Measurements from ENCODE around the gene DISP2.

DISP2 gene

DNA sequence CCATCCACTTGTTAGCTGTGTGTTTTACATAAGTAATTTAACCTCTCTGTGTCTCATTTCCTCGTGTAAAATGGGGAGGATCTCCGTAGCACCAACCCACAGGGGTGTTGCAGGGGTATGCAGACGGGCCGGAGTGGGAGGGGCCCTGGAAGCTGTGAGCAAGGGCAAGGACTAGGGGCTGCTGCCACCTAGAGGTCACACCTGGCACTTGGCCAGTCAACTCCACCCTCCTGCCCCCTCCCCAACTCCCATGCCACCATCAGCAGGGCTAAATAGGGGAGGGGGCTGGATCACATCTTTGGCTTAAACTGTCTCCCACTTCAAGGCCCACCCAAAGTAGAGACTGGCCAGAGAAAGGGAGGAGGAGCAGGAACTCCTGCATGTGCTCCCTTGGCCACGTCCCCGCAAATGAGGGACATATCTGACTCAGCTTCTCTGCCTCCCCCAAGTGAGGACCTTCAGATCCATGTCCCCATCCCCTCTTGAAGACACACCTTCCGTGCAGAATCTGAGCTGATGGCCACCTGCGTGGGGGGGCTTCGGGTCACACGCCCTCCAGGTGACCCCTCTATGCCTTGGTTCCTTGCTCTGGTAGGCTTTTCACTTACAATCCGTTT lies 19.9 kb upstream of the DISP2 start:
- TF ChIP-seq, protein P1, sequence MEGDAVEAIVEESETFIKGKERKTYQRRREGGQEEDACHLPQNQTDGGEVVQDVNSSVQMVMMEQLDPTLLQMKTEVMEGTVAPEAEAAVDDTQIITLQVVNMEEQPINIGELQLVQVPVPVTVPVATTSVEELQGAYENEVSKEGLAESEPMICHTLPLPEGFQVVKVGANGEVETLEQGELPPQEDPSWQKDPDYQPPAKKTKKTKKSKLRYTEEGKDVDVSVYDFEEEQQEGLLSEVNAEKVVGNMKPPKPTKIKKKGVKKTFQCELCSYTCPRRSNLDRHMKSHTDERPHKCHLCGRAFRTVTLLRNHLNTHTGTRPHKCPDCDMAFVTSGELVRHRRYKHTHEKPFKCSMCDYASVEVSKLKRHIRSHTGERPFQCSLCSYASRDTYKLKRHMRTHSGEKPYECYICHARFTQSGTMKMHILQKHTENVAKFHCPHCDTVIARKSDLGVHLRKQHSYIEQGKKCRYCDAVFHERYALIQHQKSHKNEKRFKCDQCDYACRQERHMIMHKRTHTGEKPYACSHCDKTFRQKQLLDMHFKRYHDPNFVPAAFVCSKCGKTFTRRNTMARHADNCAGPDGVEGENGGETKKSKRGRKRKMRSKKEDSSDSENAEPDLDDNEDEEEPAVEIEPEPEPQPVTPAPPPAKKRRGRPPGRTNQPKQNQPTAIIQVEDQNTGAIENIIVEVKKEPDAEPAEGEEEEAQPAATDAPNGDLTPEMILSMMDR (IDR thresholded peaks at IDR 0.05; ENCODE audit: low read depth, low read length, missing control alignments) = peak; percentile 79
- H3K4me3 ChIP-seq (replicated peaks; ENCODE audit: low read depth, low read length) = no peak overlapping the region
- no peak for DNase-seq (ENCODE audit: extremely low read depth, low read depth)

DNA sequence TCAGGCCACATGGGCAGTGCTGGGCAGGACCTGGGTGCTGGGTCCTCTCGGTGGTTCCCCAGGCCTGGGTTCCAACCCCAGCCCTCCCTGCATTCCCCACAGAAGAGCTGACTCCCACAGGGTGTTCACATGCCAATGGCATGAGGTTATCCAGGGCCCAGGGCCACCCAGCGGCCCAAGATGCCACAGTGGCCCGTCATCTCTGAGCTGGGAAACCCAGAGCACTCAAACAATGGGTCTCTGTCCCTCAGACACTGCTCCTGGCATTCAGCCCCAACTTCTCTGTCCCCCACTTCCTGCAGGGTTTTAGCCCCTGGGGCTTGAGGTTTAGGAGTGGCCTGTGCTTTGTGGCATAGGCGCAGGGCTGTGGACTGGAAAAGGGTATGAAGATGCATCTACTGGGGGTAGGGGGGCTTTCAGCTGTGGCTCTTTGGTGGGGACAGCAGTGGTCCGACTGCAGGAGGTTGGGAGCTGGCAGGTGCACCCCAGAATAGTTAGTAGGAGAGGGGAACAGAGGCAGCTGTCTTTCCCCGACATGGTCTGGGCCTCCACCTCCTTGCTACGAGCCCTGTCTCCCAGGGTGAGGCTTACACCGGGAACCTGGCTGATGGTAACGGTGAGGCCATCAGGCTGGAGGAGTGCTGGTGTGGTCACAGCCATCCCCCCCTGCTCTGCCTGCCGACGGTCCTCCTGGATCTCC lies 18.9 kb upstream of the DISP2 start:
- no peak for DNase-seq (ENCODE audit: extremely low read depth, low read depth)
- TF ChIP-seq, protein P1 (IDR thresholded peaks at IDR 0.05; ENCODE audit: low read depth, low read length, missing control alignments) = no peak
- H3K4me3 ChIP-seq (replicated peaks; ENCODE audit: low read depth, low read length) = peak overlapping the region; percentile 39; the same call in 1 of the 2 replicates

DNA sequence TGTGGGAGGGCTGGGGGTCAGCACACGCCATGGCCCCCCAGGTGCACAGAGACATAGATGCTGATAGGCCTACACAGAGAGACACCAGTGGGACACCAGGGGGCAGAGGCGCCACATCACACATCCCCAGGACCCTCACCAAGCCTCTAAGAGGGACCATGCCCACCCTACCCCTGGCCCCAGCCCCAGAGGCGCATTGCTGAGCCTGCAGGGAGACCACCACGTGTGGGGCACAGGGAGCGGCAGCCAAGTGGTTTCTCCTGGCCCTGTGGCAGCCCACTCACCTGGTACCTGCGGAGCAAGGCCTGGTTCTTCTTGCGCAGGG lies 18.4 kb upstream of the DISP2 start:
- TF ChIP-seq, protein P1 (IDR thresholded peaks at IDR 0.05; ENCODE audit: low read depth, low read length, missing control alignments) = no peak
- no peak for DNase-seq (ENCODE audit: extremely low read depth, low read depth)
- H3K4me3 ChIP-seq (replicated peaks; ENCODE audit: low read depth, low read length) = peak overlapping the region; percentile 39

DNA sequence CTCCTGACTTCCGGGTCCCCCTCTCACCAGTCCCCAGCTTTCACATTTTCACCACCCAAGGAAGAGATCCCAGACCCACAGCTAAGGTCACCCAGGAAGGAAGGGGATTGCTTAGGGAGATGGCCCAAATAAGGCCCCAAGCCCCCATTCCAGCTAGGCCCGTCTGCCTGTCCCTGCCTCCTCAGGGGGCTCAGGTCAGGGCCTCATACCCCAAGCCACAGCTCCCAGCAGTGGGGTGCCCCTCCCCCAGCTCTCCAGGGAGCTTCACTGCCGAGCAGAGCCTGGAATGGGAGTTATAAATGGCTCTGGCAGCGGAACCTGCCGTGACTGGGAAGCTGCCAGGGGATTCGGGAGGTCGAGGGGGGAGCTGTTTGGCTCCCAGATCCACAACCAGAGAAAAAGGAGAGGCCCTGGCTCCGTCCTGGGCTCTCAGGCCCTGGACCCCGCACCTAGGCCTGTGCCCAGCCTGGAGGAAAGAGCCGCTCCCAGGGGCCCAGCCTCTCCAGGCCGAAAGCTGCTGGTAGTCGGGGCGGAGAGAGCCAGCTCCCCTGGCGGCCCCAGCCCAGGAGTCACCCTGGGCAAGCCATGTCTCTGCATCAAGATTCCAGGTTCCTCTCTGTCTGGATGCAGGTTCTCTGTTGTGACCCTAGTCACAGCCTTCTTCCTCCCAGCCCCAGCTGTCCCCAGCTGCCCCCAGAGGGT lies 17.8 kb upstream of the DISP2 start:
- H3K4me3 ChIP-seq (replicated peaks; ENCODE audit: low read depth, low read length) = peak overlapping the region; percentile 39
- TF ChIP-seq, protein P1 (IDR thresholded peaks at IDR 0.05; ENCODE audit: low read depth, low read length, missing control alignments) = no peak
- no peak for DNase-seq (ENCODE audit: extremely low read depth, low read depth)

DNA sequence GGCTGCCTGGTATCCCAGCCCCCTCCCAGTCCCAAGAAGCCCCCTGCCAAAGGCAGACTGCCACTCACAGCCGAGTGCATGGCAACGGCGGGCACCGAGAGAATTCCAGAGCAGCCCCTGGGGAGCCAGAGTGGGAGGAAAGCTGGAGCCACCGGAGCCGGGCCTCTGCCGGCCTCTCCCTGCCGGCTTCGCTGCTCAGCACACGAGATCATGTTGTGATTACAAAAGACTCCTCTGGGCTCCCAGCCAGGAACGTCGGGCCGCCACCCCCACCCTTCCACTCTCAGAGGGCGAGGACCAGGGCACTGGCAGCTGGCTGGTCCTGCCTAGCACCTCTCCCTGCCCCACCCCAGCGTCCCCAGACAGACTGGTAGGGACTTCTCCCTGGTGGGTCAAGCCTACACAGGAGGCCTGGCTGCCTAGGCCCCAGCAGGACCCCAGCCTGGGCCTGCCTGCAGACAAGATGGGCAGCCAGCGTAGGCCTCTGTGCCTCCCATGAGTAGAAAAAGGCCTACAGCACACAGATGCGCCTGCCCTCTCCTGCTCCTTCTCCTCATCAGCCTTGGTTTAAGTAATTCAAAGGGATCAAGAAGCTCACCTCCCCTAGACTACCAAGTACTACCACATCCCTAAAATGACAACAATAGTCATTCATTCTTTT lies 17.1 kb upstream of the DISP2 start, which contains the start of gene CCDC9B:
CCDC9B (minus strand) TSS at position 200 of the 661 bp plus-strand sequence; CDS start at position 80, 120 bp downstream.
- TF ChIP-seq, protein P1 (IDR thresholded peaks at IDR 0.05; ENCODE audit: low read depth, low read length, missing control alignments) = no peak
- H3K4me3 ChIP-seq (replicated peaks; ENCODE audit: low read depth, low read length) = peak within 1 kb of the TSS; percentile 39
- no peak for DNase-seq (ENCODE audit: extremely low read depth, low read depth)

DNA sequence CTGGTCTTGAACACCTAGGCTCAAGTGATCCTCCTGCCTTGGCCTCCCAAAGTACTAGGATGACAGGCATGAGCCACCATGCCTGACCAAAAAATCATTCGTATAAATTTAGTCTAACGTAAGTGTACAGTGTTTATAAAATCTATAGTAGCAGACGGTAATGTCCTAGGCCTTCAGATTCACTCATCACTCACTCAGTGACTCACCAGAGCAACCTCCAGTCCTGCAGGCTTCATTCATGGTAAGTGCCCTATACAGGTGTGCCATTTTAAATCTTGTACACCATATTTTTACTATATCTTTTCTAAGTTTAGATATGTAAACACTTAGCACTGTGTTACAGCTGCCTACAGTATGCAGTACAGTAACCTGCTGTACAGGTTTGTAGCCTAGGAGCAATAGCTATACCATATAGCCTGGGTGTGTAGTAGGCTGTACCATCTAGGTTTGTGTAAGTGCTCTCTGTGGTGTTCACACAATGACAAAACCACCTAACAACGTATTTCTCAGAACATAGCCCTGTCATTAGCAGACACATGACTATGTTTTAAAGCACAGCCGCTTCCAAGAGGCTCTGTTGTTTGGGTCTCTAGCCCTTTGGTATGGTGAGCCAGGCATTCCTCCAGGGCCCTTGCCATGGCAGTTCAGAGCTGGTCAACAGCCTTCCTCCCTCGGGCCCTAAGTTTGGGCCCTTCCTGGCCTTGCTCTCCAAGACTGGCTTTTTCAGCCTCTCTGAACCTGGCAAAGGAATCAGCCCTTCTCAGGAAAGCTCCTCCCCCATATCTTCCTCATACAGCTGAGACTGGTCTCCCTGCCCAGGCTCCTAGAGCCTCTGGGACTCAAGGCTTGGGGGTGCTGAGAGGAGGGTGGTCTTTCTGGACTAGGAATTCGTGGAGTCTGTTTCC lies 15.4 kb upstream of the DISP2 start:
- DNase-seq (ENCODE audit: extremely low read depth, low read depth) = no peak
- TF ChIP-seq, protein P1 (IDR thresholded peaks at IDR 0.05; ENCODE audit: low read depth, low read length, missing control alignments) = no peak
- no peak overlapping the region for H3K4me3 ChIP-seq (replicated peaks; ENCODE audit: low read depth, low read length)
